ENCODE measurements around the gene BGN.
A peak's percentile ranks its signal among the peaks of the same experiment; 100 is the strongest.

Gene BGN

GRCh38 chrX:153504445-153505016 is 9.8 kb downstream of the BGN start:
- no peak for DNase-seq (ENCODE audit: low read depth)

GRCh38 chrX:153505361-153505760 is 10.6 kb downstream of the BGN start:
- no peak for DNase-seq (ENCODE audit: low read depth)

- DNase-seq (ENCODE audit: low read depth): peak; percentile 68
Measured at GRCh38 chrX:153507484-153508178, 12.9 kb downstream of the BGN start.

- no peak for DNase-seq (ENCODE audit: low read depth)
Measured at GRCh38 chrX:153509592-153509991, 14.8 kb downstream of the BGN start.

- DNase-seq (ENCODE audit: low read depth): no peak
Measured at GRCh38 chrX:153510383-153510782, 15.6 kb downstream of the BGN start.

GRCh38 chrX:153511784-153512500 is 17.2 kb downstream of the BGN start:
- DNase-seq (ENCODE audit: low read depth): no peak

GRCh38 chrX:153512501-153512893 is 17.7 kb downstream of the BGN start:
- no peak for DNase-seq (ENCODE audit: low read depth)

- DNase-seq (ENCODE audit: low read depth): no peak
Measured at GRCh38 chrX:153513265-153513664, 18.5 kb downstream of the BGN start.

GRCh38 chrX:153514259-153514658 is 19.5 kb downstream of the BGN start:
- DNase-seq (ENCODE audit: low read depth): no peak

GRCh38 chrX:153515435-153515834 is 20.7 kb downstream of the BGN start:
- no peak for DNase-seq (ENCODE audit: low read depth)

GRCh38 chrX:153516073-153516472 is 21.3 kb downstream of the BGN start:
- no peak for DNase-seq (ENCODE audit: low read depth)

- DNase-seq (ENCODE audit: low read depth): no peak
Measured at GRCh38 chrX:153517423-153517822, 22.6 kb downstream of the BGN start, which contains the start of gene ATP2B3. ATP2B3 (plus strand) TSS chrX:153517642; CDS start chrX:153536248, 18,606 bp downstream.

GRCh38 chrX:153517946-153518834 is 23.4 kb downstream of the BGN start:
- DNase-seq (ENCODE audit: low read depth): no peak

- peak; percentile 59 for DNase-seq (ENCODE audit: low read depth)
Measured at GRCh38 chrX:153519569-153520286, 24.9 kb downstream of the BGN start.

- DNase-seq (ENCODE audit: low read depth): no peak
Measured at GRCh38 chrX:153520287-153520917, 25.6 kb downstream of the BGN start.

GRCh38 chrX:153521034-153521433 is 26.3 kb downstream of the BGN start:
- DNase-seq (ENCODE audit: low read depth): no peak

GRCh38 chrX:153522259-153522658 is 27.5 kb downstream of the BGN start:
- DNase-seq (ENCODE audit: low read depth): no peak

GRCh38 chrX:153523269-153523668 is 28.5 kb downstream of the BGN start:
- no peak for DNase-seq (ENCODE audit: low read depth)

- no peak for DNase-seq (ENCODE audit: low read depth)
Measured at GRCh38 chrX:153524234-153524633, 29.5 kb downstream of the BGN start.

GRCh38 chrX:153525451-153525850 is 30.7 kb downstream of the BGN start:
- DNase-seq (ENCODE audit: low read depth): no peak

GRCh38 chrX:153526042-153526441 is 31.3 kb downstream of the BGN start:
- DNase-seq (ENCODE audit: low read depth): no peak
